ENCODE data around the gene SPSB1.

Gene SPSB1

DNA sequence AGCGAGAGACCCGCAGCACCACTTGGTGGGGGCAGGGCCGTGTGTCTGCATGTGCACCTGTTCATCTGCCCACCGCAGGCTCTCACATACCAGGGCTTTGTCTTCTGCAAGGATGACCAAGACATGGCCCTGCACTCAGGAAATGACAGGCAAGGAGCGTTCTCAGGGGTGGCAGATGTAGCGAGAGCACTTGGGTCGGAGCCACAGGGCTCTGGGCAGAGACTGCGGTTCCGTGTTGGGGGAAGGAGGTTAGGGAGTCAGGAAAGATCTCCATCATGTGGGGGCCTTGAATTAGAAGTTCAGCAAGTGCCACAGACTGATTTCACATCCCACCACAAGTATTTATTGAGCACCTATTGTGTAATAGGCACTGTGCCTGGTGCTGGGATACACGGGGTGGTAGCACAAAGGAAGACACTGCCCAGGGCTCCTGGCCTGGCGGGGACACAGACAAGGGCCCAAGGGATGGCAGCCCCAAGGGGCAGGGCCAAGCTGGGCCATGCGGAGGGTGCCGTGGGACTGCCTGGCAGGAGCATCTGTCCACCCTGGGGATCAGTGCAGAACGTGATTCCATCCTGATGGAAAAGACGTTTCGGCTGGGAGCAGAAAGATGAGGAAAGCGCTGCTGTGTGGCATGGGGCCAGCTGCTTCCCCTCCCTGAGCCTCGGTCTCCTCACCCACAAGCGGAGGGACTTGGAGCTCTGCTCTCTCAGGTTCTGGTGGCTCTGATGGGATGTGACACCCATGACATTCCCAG is 11.4 kb upstream of the SPSB1 start:
- no peak for TF ChIP-seq POLR2AphosphoS5 (IDR thresholded peaks at IDR 0.05; ENCODE audit: low read depth)
- no peak for TF ChIP-seq SPI1 (IDR thresholded peaks at IDR 0.05; ENCODE audit: borderline replicate concordance, low read depth)
- TF ChIP-seq GABPA (IDR thresholded peaks at IDR 0.05; ENCODE audit: low read depth) = no peak
- TF ChIP-seq, protein P1, sequence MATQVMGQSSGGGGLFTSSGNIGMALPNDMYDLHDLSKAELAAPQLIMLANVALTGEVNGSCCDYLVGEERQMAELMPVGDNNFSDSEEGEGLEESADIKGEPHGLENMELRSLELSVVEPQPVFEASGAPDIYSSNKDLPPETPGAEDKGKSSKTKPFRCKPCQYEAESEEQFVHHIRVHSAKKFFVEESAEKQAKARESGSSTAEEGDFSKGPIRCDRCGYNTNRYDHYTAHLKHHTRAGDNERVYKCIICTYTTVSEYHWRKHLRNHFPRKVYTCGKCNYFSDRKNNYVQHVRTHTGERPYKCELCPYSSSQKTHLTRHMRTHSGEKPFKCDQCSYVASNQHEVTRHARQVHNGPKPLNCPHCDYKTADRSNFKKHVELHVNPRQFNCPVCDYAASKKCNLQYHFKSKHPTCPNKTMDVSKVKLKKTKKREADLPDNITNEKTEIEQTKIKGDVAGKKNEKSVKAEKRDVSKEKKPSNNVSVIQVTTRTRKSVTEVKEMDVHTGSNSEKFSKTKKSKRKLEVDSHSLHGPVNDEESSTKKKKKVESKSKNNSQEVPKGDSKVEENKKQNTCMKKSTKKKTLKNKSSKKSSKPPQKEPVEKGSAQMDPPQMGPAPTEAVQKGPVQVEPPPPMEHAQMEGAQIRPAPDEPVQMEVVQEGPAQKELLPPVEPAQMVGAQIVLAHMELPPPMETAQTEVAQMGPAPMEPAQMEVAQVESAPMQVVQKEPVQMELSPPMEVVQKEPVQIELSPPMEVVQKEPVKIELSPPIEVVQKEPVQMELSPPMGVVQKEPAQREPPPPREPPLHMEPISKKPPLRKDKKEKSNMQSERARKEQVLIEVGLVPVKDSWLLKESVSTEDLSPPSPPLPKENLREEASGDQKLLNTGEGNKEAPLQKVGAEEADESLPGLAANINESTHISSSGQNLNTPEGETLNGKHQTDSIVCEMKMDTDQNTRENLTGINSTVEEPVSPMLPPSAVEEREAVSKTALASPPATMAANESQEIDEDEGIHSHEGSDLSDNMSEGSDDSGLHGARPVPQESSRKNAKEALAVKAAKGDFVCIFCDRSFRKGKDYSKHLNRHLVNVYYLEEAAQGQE (IDR thresholded peaks at IDR 0.05; ENCODE audit: insufficient replicate concordance, low read depth) = no peak
- TF ChIP-seq, protein P2, sequence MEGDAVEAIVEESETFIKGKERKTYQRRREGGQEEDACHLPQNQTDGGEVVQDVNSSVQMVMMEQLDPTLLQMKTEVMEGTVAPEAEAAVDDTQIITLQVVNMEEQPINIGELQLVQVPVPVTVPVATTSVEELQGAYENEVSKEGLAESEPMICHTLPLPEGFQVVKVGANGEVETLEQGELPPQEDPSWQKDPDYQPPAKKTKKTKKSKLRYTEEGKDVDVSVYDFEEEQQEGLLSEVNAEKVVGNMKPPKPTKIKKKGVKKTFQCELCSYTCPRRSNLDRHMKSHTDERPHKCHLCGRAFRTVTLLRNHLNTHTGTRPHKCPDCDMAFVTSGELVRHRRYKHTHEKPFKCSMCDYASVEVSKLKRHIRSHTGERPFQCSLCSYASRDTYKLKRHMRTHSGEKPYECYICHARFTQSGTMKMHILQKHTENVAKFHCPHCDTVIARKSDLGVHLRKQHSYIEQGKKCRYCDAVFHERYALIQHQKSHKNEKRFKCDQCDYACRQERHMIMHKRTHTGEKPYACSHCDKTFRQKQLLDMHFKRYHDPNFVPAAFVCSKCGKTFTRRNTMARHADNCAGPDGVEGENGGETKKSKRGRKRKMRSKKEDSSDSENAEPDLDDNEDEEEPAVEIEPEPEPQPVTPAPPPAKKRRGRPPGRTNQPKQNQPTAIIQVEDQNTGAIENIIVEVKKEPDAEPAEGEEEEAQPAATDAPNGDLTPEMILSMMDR (IDR thresholded peaks at IDR 0.05; ENCODE audit: insufficient read depth, low read length) = no peak
- Histone ChIP-seq H3K4me3 (replicated peaks; ENCODE audit: insufficient read depth, low read length) (no peak overlapping the region), H3K27ac (replicated peaks) (no peak overlapping the region), H3K27me3 (ENCODE audit: insufficient read depth, poor library complexity, severe bottlenecking) (no peaks in the 10 kb centered on the region)
- no peak for DNase-seq (ENCODE audit: low read depth in 1 of 2, low spot score in 1 of 2)

DNA sequence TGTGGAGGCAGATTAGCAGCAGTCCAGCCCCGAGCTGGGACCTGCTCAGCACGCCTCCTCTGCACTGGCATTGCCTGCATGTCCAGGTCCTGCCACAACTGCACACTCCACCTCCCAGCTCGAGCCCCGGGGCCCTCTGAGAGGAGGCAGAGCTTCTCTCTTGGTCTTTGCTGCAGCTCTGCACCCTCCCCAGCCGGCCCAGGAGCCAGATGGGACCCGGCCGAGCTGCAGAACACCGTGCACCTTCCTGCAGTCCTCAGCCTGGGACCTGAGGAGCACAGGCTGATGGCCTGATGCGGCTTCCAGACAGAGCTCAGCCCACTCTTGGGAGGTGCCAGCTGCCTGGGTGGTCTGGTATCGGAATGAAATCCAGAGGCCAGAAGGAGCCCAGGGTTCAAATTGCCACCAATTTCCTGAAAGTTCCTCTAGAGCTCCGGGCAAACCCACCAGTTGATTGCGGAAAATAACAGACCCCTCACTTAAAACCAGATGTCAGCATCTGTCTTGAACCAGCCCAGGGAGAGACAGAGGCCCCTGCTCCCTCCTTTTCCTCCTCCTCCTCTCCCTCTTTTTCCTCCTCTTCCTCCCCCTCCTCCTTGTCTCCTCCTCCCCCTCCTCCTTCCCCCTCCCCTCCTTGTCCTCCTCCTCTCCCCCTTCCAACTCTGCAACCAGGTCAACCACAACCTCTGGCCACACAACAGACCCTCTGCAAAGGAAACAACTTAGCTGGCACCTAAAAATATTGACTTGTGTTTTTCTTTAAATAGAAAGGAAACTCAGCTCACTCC is 10.6 kb upstream of the SPSB1 start:
- H3K27ac ChIP-seq (replicated peaks) = no peak overlapping the region
- no peak for DNase-seq (ENCODE audit: low read depth in 1 of 2, low spot score in 1 of 2)
- no peak overlapping the region for H3K4me3 ChIP-seq (replicated peaks; ENCODE audit: insufficient read depth, low read length)
- no peak for TF ChIP-seq GABPA (IDR thresholded peaks at IDR 0.05; ENCODE audit: low read depth)
- TF ChIP-seq, protein P2 (IDR thresholded peaks at IDR 0.05; ENCODE audit: insufficient read depth, low read length) = no peak
- no peak for TF ChIP-seq POLR2AphosphoS5 (IDR thresholded peaks at IDR 0.05; ENCODE audit: low read depth)
- TF ChIP-seq, protein P1 (IDR thresholded peaks at IDR 0.05; ENCODE audit: insufficient replicate concordance, low read depth) = no peak
- TF ChIP-seq SPI1 (IDR thresholded peaks at IDR 0.05; ENCODE audit: borderline replicate concordance, low read depth) = no peak
- no peaks in the 10 kb centered on the region for H3K27me3 ChIP-seq (ENCODE audit: insufficient read depth, poor library complexity, severe bottlenecking)

DNA sequence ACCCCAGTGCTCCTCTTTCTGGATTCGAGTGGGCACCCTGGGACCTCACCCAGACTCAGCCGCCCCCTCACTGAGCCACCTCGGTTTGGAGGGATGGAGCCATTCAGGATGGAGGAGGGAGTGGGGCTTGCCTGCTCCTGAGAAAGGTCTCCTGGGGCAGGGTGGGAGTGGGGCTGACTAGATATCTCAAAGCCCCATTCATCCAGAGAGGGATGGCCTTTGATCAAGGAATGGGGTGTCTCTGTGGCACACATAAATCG is 10.1 kb upstream of the SPSB1 start:
- Histone ChIP-seq H3K27me3 (ENCODE audit: insufficient read depth, poor library complexity, severe bottlenecking) (no peaks in the 10 kb centered on the region), H3K27ac (replicated peaks) (no peak overlapping the region), H3K4me3 (replicated peaks; ENCODE audit: insufficient read depth, low read length) (no peak overlapping the region)
- no peak for DNase-seq (ENCODE audit: low read depth in 1 of 2, low spot score in 1 of 2)
- TF ChIP-seq, protein P2 (IDR thresholded peaks at IDR 0.05; ENCODE audit: insufficient read depth, low read length) = no peak
- TF ChIP-seq, protein P1 (IDR thresholded peaks at IDR 0.05; ENCODE audit: insufficient replicate concordance, low read depth) = no peak
- TF ChIP-seq SPI1 (IDR thresholded peaks at IDR 0.05; ENCODE audit: borderline replicate concordance, low read depth) (no peak), POLR2AphosphoS5 (IDR thresholded peaks at IDR 0.05; ENCODE audit: low read depth) (no peak), GABPA (IDR thresholded peaks at IDR 0.05; ENCODE audit: low read depth) (no peak)

Measured in HL-60 (cell line).